OCI-LY3 (cell line): ENCODE results near the gene PLEKHF1.
A peak's percentile ranks its signal among the peaks of the same experiment; 100 is the strongest.

Experiments
- H2AFZ ChIP-seq: fragments of 200-600, 300-600 bp; shearing (Covaris generic); 2 replicates; pipeline ENCODE4 v1.6.0; 2014; ENCODE audit warnings: antibody characterized with exemption, low read depth, low read length
- H3K27ac ChIP-seq: fragments of 200-600, 300-600 bp; sonication (generic); 2 replicates; pipeline ENCODE4 v1.5.1; 2014; ENCODE audit warnings: mild to moderate bottlenecking, low read length, moderate library complexity, mixed read lengths
- H3K27me3 ChIP-seq: fragments of 200-600, 300-600 bp; sonication (generic); 2 replicates; pipeline ENCODE4 v1.6.1; 2014; ENCODE audit warnings: low read depth, low read length, mixed read lengths
- H3K36me3 ChIP-seq: fragments of 200-600, 300-600 bp; sonication (generic); replicated peaks from 2 replicates; pipeline ENCODE3; 2014; ENCODE audit warnings: low read depth, low read length, mixed read lengths
- H3K4me1 ChIP-seq: fragments of 300-600, 200-600 bp; sonication (generic); 2 replicates; pipeline ENCODE4 v1.6.1; 2014; ENCODE audit warnings: low read length, mixed read lengths
- H3K4me2 ChIP-seq: fragments of 200-600, 300-600 bp; sonication (generic); 2 replicates; pipeline ENCODE4 v1.6.1; 2014; ENCODE audit warnings: low read length, mixed read lengths
- H3K4me3 ChIP-seq: fragments of 300-600, 200-600 bp; sonication (generic); 2 replicates; pipeline ENCODE4 v1.5.1; 2014; ENCODE audit warnings: antibody characterized with exemption, mild to moderate bottlenecking, low read length, moderate library complexity
- H3K79me2 ChIP-seq: fragments of 300-600, 200-600 bp; shearing (Covaris generic); 2 replicates; pipeline ENCODE4 v1.6.1; 2014; ENCODE audit warnings: mild to moderate bottlenecking, low read length, mixed read lengths
- H3K9ac ChIP-seq: fragments of 300-600, 200-600 bp; shearing (Covaris generic); 2 replicates; pipeline ENCODE4 v1.6.0; 2014; ENCODE audit warnings: mild to moderate bottlenecking, low read length, moderate library complexity
- H3K9me3 ChIP-seq: fragments of 200-600, 300-600 bp; shearing (Covaris generic); 2 replicates; pipeline ENCODE4 v1.6.1; 2014; ENCODE audit warnings: low read length, mixed read lengths; ENCODE audit not compliant: insufficient read depth
- H4K20me1 ChIP-seq: fragments of 200-600, 300-600 bp; sonication (generic); 2 replicates; pipeline ENCODE4 v1.6.1; 2016; ENCODE audit warnings: low read length, mixed read lengths; ENCODE audit not compliant: insufficient read depth
- CTCF ChIP-seq: fragments of 200-600, 300-600 bp; sonication (generic); IDR thresholded peaks from 2 replicates; pipeline ENCODE4 v1.5.1; 2014; ENCODE audit warnings: antibody characterized with exemption, low read length, low read depth
- EZH2phosphoT487 ChIP-seq: fragments of 200-600 bp; shearing (Covaris generic); IDR thresholded peaks from 2 replicates; pipeline ENCODE4 v1.6.1; 2018; ENCODE audit warnings: antibody characterized with exemption, mixed run types, low read depth

The PLEKHF1 gene

DNA sequence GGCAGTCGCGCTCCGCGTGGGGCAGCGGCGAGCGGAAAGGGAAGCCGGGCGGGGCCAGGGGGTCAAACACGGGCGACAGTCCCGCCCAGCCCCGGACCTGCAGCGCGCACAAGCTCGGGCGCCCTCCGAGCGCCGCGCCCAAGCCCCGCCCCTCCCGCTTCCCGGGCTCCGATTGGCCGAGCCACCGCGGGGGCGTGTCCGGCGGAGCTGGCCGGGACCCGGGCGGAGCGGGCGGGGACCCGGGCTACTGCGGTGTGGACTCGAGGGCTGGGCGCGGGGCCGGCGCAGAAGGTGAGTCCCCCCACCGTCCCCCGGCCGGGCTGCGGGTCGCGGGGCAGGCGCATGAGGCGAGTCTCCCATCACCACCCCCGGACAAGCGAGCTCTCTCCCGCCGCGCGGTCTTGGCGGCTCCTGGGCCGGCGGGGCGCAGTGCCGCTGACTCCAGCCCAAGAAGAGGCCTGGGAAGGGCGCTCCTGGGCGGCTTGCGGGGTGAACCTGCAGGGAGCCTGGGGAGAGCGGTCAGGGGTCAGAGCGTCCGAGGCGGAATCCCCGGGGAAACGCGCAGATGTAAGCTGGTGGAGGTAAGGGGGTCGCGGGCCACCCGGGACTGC is at the start of gene PLEKHF1:
Gene PLEKHF1 (plus strand): TSS at position 247 of the 611 bp plus-strand sequence. CDS start 8,379 bp downstream, outside the sequence.
- peak within 1 kb of the TSS; percentile 83 for H3K4me2 ChIP-seq
- TF ChIP-seq CTCF (no peak), EZH2phosphoT487 (no peak)
- H2AFZ ChIP-seq, result peak within 1 kb of the TSS; percentile 77; the same call in 1 of the 2 replicates
- H3K79me2 ChIP-seq, result no peaks in the 10 kb centered on the region
- H4K20me1 ChIP-seq, result no peaks in the 10 kb centered on the region
- H3K4me1 ChIP-seq, result peaks cover 11% of the 10 kb centered on the region
- no peaks in the 10 kb centered on the region; the same call in 1 of the 2 replicates for H3K27me3 ChIP-seq
- H3K27ac ChIP-seq, result no peak within 1 kb of the TSS
- no peaks in the 10 kb centered on the region for H3K36me3 ChIP-seq
- peak within 1 kb of the TSS; percentile 84 for H3K4me3 ChIP-seq
- peak within 1 kb of the TSS; percentile 58 for H3K9ac ChIP-seq
- H3K9me3 ChIP-seq, result no peaks in the 10 kb centered on the region

- Histone ChIP-seq H3K9ac (no peak overlapping the region), H3K4me3 (no peak overlapping the region), H3K9me3 (no peaks in the 10 kb centered on the region), H2AFZ (no peak overlapping the region), H3K36me3 (peaks cover 39% of the 10 kb centered on the region), H3K27me3 (peaks cover 4% of the 10 kb centered on the region; the same call in 1 of the 2 replicates), H3K4me2 (no peak overlapping the region), H3K4me1 (no peaks in the 10 kb centered on the region), H3K27ac (no peak overlapping the region), H4K20me1 (no peaks in the 10 kb centered on the region), H3K79me2 (no peaks in the 10 kb centered on the region)
- TF ChIP-seq CTCF (no peak), EZH2phosphoT487 (no peak)
Observed at GRCh38 chr19:29615891-29616425, 49.3 kb upstream of the PLEKHF1 start.

DNA sequence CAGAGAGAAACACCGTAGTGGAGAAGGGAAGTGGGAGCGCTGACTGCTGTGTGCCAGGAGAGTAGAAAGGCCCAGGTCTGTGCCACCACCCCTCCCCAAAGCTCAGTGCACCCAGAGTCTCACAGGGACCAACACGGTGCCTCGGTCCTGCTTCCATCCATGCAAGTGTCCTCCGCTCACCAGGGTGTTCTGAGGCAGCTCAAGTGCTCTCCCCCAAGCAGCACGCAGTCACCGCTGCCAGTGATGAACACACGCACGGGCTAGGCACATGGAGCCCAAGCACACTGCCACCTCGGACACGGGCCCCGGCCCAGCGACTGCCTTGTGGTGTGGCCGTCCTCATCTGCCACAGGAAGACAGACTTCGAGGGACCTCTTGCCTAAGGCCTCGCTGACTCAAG is 48.7 kb upstream of the PLEKHF1 start:
- Histone ChIP-seq H3K4me1 (no peaks in the 10 kb centered on the region), H3K4me2 (no peak overlapping the region), H3K9ac (no peak overlapping the region), H3K79me2 (no peaks in the 10 kb centered on the region), H3K9me3 (no peaks in the 10 kb centered on the region), H4K20me1 (no peaks in the 10 kb centered on the region), H2AFZ (no peak overlapping the region), H3K4me3 (no peak overlapping the region), H3K36me3 (peaks cover 33% of the 10 kb centered on the region), H3K27ac (no peak overlapping the region), H3K27me3 (peaks cover 4% of the 10 kb centered on the region; the same call in 1 of the 2 replicates)
- TF ChIP-seq CTCF (no peak), EZH2phosphoT487 (no peak)

DNA sequence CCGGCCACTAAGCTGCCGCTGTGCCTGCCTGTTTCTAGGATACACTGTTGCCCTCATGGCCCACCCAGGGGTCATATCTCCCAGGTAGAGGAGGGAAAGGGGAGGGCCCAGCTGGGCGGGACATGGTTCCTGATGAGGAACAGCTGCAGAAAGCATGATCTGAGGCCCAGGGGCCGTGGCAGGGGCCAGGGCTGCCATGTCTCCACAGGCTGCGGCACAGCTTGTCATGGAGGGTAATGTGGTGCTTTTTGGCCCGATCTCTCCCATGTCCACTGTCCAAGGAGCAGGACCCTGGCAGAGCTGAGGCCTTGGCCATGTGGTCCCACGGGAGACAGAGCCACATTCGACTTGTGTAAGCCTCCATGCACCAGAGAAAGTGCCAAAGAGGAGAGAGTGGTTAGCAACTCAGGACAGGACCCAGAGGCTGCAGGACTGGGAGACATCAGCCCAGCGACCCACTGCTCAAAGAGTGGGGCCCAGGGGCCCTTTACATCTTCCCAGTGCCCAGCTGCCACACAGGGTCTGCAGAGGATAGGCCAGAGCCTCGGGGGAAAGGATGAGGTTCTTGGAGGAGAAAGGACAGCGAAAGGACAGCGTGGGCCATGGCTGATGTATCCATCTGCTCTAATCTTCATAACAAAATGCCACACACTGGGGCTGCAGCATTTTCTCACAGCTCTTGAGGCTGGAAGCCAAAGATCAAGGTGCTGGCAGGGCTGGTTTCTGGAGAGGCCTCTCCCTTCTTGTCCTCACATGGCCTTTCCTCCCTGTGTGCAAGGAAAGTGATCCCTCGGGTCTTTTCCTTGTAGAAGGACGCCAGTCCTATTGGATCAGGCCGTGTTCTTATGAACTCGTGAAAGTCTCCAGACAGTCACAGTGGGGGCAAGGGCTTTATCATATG is 47.6 kb upstream of the PLEKHF1 start:
- Histone ChIP-seq H3K79me2 (no peaks in the 10 kb centered on the region), H3K27me3 (peaks cover 12% of the 10 kb centered on the region; the same call in 1 of the 2 replicates), H3K4me2 (no peak overlapping the region), H4K20me1 (no peaks in the 10 kb centered on the region), H3K27ac (no peak overlapping the region), H3K36me3 (peaks cover 23% of the 10 kb centered on the region), H3K4me3 (no peak overlapping the region), H3K4me1 (no peaks in the 10 kb centered on the region), H3K9me3 (no peaks in the 10 kb centered on the region), H2AFZ (no peak overlapping the region), H3K9ac (no peak overlapping the region)
- TF ChIP-seq EZH2phosphoT487 (no peak), CTCF (no peak)
